Measurements from ENCODE around the gene AGAP2.
A peak's percentile ranks its signal among the peaks of the same experiment; 100 is the strongest.

The AGAP2 gene

DNA sequence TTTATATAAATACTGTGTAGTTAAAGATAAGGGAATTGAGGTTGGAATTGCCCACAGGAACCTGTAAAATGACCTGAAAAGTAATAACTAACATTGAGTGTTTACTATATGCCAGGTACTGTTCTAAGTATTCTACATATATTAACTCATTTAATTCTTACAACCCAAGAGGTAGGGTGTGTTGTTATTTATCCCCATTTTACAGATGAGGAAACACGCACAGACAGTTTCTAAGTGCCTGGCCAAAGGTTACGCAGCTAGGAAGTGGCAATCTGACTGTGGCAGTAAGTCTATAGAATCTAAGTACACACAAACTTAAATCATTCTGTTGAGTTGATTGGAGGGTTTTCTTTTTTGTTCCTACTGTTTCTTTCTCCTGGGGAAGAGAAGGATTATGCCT, 5.2 kb upstream of the AGAP2 start:
- in situ Hi-C loops (cut with MboI; ENCODE audit: low sequenced_read_pairs, unreplicated experiment): no loop called here
- no peak for DNase-seq (ENCODE audit: low spot score)

DNA sequence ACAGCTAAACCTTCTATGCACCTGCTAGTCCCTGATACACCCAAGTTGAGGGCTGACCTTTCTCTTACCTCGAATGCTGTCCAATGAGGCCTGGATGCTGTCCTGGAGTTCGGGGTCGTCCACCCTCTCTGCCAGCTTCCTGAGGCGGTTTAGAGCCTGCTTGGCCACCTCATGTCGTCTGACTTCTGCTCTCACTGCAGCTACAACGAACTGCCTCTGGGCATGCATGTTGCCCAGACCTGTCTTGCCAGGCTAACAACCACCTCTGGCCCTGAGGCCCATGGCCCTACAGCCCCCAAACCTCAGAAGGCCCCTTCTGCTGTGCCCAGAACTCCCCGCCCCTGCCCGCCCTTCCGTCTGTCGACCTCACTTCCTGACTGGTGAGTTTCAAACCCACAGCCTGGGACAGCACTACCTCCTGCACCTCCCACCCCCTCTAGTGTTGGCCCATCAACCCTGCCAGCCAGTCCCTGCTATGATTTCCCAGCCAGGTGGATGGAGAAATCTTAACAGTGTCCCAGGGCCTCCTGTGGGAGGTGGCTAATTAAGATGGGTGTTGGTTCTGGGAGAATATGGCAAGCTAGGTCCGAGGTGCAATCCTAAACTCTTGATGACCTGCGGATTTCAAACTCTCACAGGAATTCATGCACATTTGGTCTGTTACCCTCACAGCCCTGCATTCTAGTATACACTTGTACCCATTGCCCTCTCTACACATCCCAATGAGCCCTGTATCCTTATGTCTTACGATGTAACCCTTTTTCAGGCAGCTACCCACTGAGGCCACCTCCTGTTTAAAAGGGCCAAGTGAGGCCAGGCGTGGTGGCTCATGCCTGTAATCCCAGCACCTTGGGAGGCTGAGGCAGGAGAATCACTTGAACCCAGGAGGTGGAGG, 3.5 kb upstream of the AGAP2 start:
- TF ChIP-seq, protein P1, sequence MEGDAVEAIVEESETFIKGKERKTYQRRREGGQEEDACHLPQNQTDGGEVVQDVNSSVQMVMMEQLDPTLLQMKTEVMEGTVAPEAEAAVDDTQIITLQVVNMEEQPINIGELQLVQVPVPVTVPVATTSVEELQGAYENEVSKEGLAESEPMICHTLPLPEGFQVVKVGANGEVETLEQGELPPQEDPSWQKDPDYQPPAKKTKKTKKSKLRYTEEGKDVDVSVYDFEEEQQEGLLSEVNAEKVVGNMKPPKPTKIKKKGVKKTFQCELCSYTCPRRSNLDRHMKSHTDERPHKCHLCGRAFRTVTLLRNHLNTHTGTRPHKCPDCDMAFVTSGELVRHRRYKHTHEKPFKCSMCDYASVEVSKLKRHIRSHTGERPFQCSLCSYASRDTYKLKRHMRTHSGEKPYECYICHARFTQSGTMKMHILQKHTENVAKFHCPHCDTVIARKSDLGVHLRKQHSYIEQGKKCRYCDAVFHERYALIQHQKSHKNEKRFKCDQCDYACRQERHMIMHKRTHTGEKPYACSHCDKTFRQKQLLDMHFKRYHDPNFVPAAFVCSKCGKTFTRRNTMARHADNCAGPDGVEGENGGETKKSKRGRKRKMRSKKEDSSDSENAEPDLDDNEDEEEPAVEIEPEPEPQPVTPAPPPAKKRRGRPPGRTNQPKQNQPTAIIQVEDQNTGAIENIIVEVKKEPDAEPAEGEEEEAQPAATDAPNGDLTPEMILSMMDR (IDR thresholded peaks at IDR 0.05; ENCODE audit: borderline replicate concordance, control extremely low read depth, extremely low read depth, insufficient read depth, missing control alignments): peak; percentile 68
- peak; percentile 81 for DNase-seq (ENCODE audit: low spot score)
- in situ Hi-C loops (cut with MboI; ENCODE audit: low sequenced_read_pairs, unreplicated experiment): no loop called here

More for the DNA sequence above, 5.2 kb upstream of the AGAP2 start:
- TF ChIP-seq, protein P1 (IDR thresholded peaks at IDR 0.05; ENCODE audit: borderline replicate concordance, control extremely low read depth, extremely low read depth, insufficient read depth, missing control alignments): no peak

DNA sequence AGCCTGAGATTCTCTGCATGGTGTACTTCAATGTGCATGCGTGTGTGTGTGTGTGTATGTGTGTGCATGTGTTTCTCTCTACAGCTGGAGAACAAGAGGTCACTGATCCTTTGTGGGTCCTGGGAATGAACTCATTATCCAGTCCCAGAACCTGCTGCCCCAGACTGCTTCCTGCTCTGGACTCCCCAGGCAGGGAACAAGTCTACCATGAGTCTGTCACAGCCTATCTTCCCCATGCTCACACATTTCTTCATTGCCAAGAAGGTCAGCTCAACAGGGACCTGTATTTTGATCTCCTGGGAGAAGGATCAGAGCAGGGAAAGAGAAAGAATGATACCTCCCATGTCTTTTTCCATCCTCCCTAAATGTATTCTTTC, 2.9 kb upstream of the AGAP2 start:
- in situ Hi-C loops (cut with MboI; ENCODE audit: low sequenced_read_pairs, unreplicated experiment): no loop called here
- DNase-seq (ENCODE audit: low spot score): no peak
- TF ChIP-seq, protein P1 (IDR thresholded peaks at IDR 0.05; ENCODE audit: borderline replicate concordance, control extremely low read depth, extremely low read depth, insufficient read depth, missing control alignments): no peak

DNA sequence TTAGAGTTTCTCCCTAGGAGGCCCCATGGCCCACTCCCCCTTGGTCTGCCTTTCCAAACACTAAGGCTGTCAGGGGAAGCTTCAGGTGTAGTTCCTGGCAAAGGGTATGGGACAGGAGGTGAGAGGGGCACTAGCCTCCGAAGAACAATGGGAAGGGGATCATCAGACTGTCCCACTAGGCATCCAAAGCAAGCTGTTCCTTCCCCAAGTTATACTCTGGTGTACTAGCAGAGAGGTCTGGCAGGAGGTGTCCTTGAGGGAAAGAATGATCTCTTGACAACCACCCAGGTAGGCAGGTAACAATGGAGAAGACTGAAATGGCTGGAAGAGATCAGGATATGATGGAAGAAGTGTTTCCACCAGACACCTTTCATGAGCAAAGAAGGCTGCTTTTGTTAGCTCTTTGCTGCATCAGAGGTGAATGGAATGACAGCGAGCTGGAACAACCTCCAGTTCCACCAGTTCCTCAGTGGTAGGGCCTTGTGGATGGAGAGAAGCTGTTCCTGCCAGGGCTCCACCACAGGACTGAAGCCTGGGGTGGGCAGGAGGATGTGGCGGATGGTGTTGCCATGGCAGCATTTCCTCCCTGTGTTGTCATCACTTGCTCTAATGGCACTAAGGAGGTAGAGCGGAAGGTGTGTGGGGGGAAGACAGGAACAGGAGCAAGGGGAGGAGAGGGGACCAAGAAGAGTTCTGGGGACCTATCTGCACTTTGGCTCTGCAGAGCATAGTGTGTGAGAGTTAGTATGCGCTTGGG, 2.3 kb upstream of the AGAP2 start:
- in situ Hi-C loops (cut with MboI; ENCODE audit: low sequenced_read_pairs, unreplicated experiment): no loop called here
- DNase-seq (ENCODE audit: low spot score): peak; percentile 75
- TF ChIP-seq, protein P1 (IDR thresholded peaks at IDR 0.05; ENCODE audit: borderline replicate concordance, control extremely low read depth, extremely low read depth, insufficient read depth, missing control alignments): no peak

DNA sequence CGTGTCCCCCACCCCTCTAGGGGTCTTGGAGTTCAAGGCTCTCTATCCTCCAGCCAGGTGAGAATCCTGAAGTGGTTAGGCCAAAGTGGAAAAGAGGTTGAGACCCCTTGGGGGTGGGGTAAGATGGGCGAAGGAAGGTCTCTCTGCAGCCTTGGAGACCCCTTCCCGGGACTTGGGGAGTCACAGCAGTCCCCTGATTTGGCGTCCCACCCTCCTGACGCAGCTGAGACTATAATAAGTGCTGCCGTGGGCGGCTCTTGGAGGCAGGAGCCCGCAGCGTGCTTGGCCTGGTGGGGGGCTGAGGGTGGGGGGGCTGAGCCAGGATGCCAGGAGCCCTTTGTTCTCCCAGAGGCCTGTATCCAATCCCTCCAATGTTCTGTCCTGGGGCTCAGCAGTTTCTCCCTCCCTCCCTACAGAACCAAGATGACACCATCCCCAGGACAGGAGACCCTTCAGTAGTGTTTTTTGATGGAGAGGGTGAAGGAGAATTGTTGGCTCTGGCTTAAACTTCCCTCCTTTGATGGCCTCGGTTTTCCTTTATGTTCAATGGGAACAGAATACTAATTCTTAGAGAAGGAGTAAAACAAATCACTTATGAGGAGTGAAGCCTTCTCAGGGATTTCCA, 1.5 kb upstream of the AGAP2 start:
- no peak for DNase-seq (ENCODE audit: low spot score)
- in situ Hi-C loops (cut with MboI; ENCODE audit: low sequenced_read_pairs, unreplicated experiment): no loop called here
- TF ChIP-seq, protein P1 (IDR thresholded peaks at IDR 0.05; ENCODE audit: borderline replicate concordance, control extremely low read depth, extremely low read depth, insufficient read depth, missing control alignments): no peak

DNA sequence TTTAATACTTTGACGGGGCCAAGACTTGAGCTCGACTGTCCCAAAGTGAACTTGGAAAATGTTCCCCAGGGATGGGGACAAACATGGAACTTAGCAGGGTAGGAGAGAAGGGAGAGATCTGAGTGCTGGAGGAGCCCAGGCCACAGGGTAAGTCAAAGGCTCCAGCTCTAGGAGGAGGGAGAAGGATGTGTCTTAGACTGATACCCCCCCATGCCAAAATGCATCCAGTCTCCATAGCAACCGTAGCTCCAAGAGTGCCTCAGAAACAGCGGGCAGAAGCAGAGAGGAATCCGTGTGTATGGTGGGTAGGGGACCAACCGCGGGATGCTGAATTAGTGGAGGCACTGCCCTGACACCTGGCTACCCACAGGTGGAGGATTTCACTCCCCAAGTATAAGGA, 845 bp upstream of the AGAP2 start:
- in situ Hi-C loops (cut with MboI; ENCODE audit: low sequenced_read_pairs, unreplicated experiment): no loop called here
- TF ChIP-seq, protein P1 (IDR thresholded peaks at IDR 0.05; ENCODE audit: borderline replicate concordance, control extremely low read depth, extremely low read depth, insufficient read depth, missing control alignments): no peak
- DNase-seq (ENCODE audit: low spot score): no peak

Data from GM13976 (cell line).